GM18907 (cell line): Measurements from ENCODE around the gene USP15.

ENCODE experiments used
- ATAC-seq: cut with Tn5 transposase; IDR thresholded peaks from one replicate; pipeline ENCODE4 v1.9.1; 2021; ENCODE audit warnings: mild to moderate bottlenecking, moderate library complexity; ENCODE audit not compliant: unreplicated experiment

The USP15 gene

DNA sequence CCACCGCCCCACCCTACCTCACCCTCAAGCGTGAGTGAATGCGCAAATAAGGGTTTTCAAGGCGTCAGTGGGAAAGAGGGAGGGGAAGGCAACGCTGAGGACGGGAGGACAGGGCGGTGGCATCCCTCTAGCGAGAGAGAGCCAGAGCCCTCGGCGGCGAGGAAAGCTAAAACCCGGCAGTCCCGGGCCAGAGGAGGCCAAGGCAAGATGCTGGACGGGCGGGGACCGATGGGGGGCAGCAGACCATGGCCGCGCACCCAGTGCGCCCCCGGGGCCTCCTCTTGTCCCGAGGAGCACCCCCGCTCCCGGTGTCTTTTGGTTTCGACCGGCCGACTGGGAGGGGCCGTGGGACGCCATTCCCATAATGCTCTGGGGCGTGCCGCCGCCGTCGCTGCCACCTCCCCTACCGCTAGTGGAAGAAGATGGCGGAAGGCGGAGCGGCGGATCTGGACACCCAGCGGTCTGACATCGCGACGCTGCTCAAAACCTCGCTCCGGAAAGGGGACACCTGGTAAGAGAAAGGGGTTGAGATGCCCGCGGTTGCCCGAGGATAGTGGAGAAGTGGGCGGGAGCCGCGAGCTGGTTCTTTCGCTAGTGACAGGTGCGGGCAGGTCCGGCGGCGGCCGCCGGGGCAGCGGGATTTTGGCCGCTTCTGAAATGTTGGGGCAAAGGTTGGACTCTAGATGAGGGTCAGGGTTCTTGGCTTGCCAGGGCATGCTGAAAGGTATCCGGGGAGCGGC, at the start of gene USP15:
USP15 (plus strand) TSS at position 412 of the 740 bp plus-strand sequence; CDS start at position 423, 11 bp downstream.
- peak; percentile 85 for ATAC-seq

DNA sequence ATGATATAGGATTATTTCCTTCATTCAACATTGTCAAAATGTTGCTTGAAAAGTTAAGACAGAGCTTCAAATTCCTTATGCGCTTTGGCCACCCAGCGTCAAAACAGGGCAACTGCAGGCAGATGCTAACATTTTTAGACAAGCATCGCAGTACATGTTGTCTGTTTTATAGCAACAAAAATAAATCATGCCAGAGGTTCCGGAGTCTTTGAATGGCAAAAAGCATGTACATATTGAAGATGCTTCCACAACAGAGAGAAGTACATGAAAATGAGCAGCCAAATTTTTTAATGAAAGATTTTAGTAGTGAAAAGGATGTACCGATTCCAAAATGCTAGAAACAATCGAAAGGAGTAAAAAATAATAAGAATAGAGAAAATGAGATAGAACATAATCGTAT, 49.8 kb upstream of the USP15 start:
- ATAC-seq, result peak; percentile 83

DNA sequence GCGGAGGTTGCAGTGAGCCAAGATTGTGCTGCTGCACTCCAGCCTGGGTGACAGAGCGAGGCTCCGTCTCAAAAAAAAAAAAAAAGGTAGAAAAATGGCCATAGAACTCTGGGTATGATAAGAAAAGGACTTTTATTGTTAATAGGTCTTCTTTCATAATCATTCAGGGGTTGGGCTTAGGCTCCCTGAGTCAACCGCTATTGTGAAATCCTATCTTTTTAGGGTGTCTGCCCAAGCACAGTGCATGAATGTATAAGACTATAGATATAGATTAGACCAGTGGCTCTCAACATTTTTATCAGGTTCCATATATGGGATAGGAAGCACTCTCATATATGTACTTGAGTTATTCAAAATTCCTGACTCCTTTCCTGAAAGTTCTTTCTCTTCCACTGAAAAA, 48.7 kb upstream of the USP15 start:
- no peak for ATAC-seq

DNA sequence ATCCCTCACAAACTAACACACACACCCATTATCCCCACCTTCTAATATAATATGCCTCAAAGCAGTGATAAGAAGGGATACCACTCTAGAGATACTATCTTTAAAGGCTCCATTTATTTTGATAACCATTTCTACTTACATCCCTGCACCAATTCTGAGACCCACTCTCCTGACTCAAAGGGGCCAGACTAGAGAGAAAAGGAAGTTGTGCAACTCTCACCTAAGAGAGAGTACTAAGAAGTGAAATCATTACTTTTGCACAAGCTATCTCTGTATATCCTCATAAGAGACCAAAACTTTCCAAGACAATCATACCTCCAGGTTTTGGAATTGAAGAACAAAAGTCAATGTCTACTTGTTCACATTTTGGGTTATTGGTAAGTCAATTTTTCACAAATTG, 45.4 kb upstream of the USP15 start:
- no peak for ATAC-seq

DNA sequence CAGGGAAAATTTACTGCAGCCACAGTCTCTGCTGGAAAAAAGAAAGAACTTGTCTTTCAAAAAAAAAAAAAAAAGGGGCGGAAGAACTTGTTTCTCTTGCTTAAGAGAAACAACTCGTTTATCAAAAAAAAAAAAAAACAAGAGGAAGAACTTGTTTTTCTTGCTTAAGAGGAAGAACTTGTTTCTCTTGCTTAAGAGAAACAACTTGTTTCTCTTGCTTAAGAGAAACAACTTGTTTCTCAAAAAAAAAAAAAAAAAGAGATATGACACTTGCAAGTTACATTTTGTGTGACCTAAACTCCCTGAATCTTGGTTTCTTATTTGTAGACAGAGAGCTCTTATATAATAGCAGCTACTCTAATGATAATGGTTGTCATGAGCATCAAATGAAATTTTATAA, 44.7 kb upstream of the USP15 start:
- ATAC-seq, result no peak

DNA sequence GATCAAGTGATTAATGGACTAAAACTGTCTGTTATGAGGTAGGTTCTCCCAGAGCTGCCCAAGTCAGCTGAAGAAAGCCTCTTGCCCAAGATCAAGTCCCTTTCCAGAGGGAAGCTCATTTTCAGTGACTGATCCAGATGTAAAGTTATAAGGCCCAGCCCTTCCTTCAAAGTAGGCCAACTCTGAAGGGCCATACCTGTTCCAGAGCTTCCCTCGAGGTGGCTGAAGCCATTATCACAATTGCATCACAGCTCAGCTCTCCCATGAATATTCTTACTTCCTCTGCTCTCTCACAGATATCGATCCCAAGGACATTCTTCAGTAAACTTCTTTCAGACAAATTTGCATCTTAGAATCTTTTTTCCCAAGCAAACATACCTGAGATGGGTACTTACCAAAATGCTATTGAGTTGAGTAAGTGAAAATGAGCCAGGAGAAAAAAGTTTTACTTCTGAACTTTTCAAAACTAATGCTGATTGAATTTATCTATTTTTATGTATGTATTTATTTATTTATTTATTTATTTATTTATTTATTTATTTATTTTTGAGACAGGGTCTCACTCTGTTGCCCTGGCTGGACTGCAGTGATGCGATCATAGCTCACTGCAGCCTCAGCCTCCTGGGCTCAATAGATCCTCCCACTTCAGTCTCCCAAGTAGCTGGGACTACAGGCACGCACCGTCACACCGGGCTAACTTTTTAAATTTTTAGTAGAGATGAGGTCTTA, 42.6 kb upstream of the USP15 start:
- ATAC-seq, result no peak

DNA sequence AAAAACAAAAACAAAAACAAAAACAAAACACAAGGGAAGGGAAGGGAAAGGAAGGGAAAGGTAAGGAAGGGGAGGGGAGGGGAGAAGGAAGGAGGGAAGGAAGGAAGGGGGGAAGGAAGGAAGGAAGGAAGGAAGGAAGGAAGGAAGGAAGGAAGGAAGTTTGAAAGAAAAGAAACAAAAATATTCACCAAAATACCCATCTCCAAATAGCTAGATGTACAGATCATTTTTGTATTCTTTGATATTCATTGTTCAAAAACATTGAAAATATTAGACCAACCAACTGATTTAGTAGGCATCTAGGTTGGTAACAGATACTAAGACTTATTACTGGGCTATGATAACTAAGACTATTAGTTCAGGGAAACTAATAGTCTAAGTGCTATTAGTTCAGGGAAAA, 39.1 kb upstream of the USP15 start:
- no peak for ATAC-seq

DNA sequence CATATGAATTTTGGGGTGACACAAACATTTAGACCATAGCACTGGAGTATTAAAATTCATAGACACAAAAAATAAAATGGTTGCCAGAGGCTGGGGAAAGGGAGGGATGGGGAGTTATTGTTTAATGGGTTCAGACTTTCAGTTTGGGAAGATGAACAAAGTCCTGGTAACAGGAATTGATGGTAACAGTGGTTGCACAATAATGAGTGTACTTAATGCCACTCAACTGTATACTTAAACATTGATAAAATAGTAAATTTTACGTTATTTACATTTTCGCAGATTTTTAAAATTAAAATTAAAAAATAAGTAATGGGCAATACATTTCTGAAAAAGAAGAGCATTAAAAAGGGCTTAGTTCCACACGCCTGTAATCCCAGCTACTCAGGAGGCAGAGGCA, 35.6 kb upstream of the USP15 start:
- no peak for ATAC-seq

DNA sequence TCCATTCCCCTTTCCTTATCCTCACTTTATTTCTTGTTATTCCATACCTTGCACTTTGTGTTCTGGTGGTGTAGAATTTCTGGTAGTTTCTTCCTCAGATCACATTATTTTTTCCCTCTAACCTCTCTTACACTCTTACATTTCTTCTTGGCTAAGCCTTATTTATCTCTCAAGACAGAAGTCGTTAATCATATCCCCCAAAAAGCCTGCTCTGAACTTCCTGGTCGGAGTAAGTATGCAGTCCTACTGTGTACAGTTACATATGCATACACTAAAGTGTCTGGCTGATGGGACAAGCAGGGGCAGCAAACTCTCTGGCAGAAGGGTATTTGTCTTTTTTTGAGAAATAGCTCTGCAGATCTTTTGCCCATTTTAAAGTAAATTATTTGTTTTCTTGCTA, 33.1 kb upstream of the USP15 start:
- no peak for ATAC-seq

DNA sequence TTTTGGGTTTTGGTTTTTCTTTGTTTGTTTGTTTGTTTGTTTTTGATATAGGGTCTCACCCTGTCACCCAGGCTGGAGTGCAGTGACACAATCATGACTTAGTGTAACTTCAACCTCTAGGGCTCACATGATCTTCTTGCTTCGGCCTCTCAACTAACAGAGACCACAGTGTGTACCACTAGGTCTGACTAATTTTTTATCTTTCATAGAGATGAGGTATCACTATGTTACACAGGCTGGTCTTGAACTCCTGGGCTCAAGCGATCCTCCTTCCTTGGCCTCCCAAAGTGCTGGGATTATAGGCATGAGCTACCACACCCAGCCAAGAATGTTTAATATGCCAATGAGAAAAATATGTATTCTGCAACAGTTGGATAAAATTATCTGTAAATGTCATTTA, 29.6 kb upstream of the USP15 start:
- ATAC-seq, result no peak

DNA sequence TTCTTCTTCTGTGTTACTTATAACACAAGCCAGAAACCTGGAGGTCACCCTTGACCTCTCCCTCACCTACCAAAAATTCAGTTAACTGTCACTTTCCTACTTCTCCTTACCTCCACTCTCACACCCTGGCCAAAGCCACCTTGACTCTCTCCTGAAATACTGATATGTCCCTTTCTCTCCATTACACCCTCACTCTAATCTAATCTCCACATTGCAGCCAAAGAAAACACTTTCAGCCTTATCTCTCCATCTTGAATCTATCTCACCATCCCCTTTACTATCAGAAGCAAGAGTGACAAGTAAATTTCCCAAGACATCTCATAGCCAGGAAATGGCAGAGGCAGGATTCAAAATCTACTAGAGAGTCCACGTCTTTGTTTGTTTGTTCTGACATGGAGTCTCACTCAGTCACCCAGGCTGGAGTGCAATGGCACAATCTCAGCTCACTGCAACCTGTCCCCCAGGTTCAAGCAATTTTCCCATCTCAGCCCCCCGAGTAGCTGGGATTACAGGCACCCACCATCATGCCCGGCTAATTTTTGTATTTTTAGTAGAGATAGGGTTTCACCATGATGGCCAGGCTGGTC, 28.0 kb upstream of the USP15 start:
- ATAC-seq, result no peak

DNA sequence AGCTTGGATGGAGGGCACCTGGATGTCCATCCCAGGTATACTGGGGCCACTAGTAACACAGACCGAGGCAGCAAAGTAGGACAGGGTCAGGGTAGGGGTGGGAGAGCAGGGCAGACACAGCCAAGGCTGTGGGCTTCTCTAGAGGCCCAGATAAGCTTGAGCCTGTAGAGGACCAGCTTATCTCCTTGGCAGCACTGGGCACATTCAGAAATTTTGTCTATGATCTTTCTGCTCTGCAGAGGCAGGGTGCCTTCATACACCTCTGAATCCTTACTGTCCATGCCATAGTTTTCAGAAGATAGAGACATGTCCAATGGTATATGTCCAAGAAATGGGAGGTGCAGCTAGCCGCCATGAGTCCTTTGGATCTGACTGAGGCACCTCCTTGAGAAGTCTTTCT, 26.4 kb upstream of the USP15 start:
- no peak for ATAC-seq

DNA sequence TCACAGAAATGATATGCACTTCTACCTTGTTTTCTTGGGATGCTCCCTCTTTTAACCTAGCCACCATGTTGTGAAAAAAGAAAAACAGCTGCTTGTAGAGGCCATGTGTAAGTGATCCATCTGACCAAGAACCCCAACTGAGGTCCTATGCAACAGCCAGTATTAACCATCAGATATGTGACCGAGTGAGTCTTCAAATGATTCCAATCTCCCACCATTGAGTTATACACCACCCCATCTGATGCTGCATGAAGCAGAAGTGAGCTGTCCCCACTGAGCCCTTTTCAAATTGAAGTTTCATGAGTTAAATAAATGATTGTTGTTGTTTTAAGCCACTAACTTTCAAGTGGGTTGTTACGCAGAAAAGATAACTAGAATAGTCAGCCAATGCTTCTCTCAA, 20.6 kb upstream of the USP15 start:
- no peak for ATAC-seq

DNA sequence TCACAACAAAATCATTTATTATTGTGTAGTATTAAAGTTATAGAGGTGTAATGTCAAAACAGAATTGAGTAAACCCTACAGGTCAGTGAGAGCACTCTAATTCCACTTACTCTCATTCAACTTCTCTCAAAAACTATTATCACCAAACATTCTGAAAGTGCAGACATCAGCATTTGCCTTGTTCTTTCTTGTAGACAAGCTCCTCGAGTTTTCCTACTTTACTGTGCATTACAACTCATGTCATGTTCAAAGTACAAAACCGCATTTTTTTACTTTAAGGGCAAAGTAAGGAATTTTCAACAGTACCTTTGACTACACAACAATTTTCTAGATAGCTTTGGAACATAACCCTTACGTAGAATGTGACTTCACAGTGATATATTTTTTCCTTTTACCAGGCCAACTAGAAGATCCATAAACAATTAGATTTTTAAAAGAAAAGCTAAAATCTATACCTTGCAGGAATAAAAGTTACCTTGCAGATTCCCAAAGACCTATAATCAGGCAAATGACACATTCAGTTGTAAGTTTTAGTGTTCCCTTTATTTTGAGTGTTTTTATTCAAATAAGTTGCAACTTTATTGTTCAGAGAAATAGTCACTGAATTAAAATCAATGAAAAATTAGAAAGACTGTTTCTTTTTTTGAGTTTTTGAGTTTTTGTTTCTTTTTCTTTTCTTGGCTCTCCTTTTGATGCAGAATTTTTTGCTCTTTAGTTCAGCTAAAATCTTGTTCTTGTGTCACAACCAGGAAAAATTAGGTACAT, 12.7 kb upstream of the USP15 start:
- no peak for ATAC-seq

DNA sequence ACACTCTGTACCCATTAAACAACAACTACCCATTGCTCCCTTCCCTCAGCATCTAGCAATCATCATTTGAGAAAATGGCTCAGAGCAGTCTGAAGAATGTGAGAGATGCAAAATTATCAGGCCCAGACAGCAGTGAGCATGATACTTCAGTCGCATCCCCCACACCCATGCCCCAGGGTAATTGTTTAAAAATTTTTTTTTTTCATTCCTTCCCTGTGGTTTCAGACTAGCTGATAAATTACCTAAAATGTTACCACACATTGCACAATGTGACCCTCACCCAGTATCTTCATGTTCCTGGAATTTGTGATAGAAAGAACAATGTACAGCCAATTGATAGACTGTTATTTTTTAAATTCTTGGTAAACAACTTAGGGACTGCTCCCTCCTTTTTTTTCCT, 11.3 kb upstream of the USP15 start:
- ATAC-seq, result no peak

DNA sequence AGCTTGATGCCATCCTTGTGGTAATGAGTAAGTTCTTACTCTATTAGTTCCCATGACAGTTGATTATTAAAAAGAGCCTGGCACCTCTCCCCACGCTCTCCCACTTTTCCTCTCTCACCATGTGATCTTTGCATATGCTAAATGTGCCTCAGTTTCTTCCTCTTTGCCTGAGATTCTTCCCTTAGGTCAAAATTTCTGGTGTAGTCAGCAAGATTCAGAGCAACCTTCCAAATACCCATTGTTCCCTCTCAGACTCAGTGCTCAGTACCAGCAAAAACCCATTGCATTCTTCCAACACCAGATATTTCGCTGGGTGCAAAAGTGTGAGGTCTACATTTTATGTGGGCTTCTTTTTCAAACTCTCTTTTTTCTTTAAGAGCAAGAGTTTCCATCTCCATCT, 10.8 kb upstream of the USP15 start:
- no peak for ATAC-seq

DNA sequence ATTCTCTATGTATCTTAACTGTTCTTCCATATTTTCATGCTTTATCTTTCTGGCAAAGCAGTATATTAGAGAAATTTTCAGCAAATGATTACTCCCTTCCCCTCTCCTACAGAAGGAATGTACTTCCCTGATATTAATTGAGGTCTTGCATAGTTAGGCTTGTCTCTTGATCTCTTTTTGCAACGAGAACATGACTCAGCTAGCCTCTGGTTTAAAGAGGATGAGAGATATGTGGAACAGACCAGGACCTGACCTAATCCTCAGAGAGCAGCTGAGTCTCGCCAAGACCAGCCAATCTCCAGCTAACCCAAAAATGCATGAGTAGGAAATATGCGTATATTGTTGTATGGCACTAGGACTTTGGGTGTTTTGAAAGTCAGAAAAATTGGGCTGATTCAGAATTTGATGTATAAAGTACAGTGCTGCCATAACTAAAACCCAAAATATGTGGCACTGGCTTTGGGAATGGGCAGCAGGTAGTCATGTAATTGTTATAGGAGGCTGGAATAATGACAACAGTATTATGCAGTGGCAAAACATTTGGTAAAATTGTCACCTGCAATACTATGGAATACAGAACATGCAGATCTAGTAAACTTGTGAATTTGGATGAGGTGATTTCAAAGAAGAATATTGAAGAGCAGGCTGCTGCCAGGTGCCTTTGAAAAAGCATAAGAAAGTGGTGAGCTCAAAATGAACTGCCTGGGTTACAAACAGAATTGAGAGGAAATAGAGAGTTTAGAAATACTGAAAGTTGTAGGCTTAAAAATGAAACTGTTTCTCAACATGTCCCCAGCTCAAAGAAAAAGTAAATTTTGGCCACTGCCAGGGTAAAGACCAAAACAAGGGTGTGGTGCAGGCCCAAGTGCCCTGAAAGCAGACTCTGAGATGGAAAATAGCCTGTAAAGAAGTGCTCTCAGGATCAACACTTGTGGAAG, 9.3 kb upstream of the USP15 start:
- peak; percentile 96 for ATAC-seq

DNA sequence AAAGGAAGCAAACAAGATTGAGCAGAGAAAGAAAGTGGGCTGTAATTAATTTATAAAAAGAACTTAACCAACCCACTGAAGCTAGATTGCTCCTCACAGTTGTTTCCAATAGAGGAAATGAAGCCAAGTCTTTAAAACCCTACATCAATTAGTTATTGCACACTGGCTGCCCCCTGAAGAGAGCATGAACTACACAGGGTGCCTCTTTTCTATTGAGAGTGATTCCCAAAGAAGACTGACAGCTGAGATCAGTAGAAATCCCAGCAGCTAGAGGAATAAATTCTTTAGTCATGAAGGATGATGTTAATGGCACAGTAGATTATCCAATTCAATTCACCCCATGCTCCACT, 8.6 kb upstream of the USP15 start:
- ATAC-seq, result peak; percentile 53

DNA sequence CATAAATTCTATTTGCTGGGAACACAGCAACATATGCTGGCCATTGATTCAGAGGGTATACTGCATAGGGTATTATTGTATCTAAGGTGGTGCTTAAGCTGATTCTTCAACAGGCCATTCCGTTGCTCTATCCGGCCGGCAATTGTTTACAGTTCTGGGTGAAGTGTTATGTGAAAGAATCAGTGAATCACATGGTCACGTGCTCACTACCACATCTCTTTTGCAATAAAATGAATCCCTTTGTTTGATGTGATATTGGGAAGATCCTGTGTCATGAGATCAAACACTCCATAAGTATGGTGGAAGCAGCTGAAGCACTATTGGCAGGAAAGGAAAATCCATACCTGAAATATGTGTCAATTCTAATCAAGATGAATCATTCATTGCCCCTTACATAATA, 7.6 kb upstream of the USP15 start:
- no peak for ATAC-seq

DNA sequence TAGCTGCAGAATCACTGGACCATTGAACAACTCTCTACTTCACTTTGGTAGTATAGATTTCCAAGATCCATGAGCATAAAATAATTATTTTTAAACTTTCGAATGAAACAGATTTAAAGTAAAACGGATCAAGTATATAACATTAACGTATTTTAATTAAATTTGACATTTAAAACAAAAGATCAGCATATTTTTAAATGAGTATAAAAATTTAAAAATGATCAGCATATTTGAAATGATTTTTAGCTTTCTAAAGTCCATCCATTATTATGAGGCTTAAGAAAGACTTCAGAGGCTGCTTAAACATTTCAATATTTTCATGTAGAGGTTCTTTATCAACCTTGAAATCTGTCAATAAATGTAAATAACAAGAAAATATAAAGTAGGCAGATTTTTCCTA, 5.2 kb upstream of the USP15 start:
- ATAC-seq, result no peak
